Keratinocyte (primary cell): Measurements from ENCODE around the gene RB1. TPM values are rescaled to one million over a fixed set of nuclear protein-coding genes. Genes with fewer than 3 reads are reported as not detected.

ENCODE experiments used
- DNase-seq: peaks from one replicate; pipeline ENCODE4 v3.0.0-alpha.2; 2011; ENCODE audit warnings: low read depth, missing footprints, low spot score
- FAIRE-seq: peaks from 2 replicates; lab custom pipeline; 2011; peaks lifted over from hg19 to GRCh38; lab: Jason Lieb, UNC
- H2AFZ ChIP-seq: 2 replicates; pipeline ENCODE4 v1.6.0; 2012; ENCODE audit warnings: low read length, control low read depth, inconsistent platforms; ENCODE audit not compliant: control insufficient read depth
- H3K27ac ChIP-seq: 2 replicates; pipeline ENCODE4 v1.5.1; 2011; ENCODE audit warnings: low read length; ENCODE audit not compliant: control insufficient read depth, insufficient read depth
- H3K27me3 ChIP-seq: 3 replicates; pipeline ENCODE4 v1.6.0; 2011; ENCODE audit warnings: low read length; ENCODE audit not compliant: control insufficient read depth, insufficient read depth; ENCODE audit errors: extremely low read depth
- H3K36me3 ChIP-seq, 2 experiments: 2 replicates in 1 of 2; 3 replicates in 1 of 2; pipeline ENCODE4 v1.5.1; 2011; ENCODE audit warnings: low read length in 2 of 2, mild to moderate bottlenecking in 1 of 2; ENCODE audit not compliant: control insufficient read depth in 2 of 2, insufficient read depth in 2 of 2; ENCODE audit errors: extremely low read depth in 1 of 2
- H3K4me1 ChIP-seq: 3 replicates; pipeline ENCODE4 v1.5.1; 2011; ENCODE audit warnings: low read length; ENCODE audit not compliant: control insufficient read depth, insufficient read depth; ENCODE audit errors: extremely low read depth
- H3K4me2 ChIP-seq: 3 replicates; pipeline ENCODE4 v1.6.0; 2011; ENCODE audit warnings: low read depth, low read length; ENCODE audit not compliant: control insufficient read depth, insufficient read depth; ENCODE audit errors: extremely low read depth
- H3K4me3 ChIP-seq, 3 experiments: fragments of 200-600 bp in 1 of 3; sonication (generic) in 1 of 3; 2 replicates in 2 of 3; 3 replicates in 1 of 3; pipeline ENCODE4 v1.5.1; 2011 to 2016; ENCODE audit warnings: low read length in 3 of 3, mild to moderate bottlenecking in 3 of 3, control low read depth in 2 of 3, inconsistent platforms in 1 of 3, low read depth in 1 of 3, mixed read lengths in 1 of 3, mixed run types in 1 of 3, moderate library complexity in 1 of 3; ENCODE audit not compliant: control insufficient read depth in 2 of 3, insufficient read depth in 2 of 3; ENCODE audit errors: extremely low read depth in 1 of 3
- H3K79me2 ChIP-seq: 2 replicates; pipeline ENCODE4 v1.6.0; 2012; ENCODE audit warnings: low read length; ENCODE audit not compliant: control insufficient read depth, insufficient read depth
- H3K9ac ChIP-seq: 3 replicates; pipeline ENCODE4 v1.6.0; 2011; ENCODE audit warnings: low read length; ENCODE audit not compliant: control insufficient read depth, insufficient read depth; ENCODE audit errors: extremely low read depth
- H3K9me1 ChIP-seq: 3 replicates; pipeline ENCODE4 v1.6.0; 2011; ENCODE audit warnings: low read length; ENCODE audit not compliant: control insufficient read depth, insufficient read depth; ENCODE audit errors: extremely low read depth
- H3K9me3 ChIP-seq: 2 replicates; pipeline ENCODE4 v1.5.1; 2012; ENCODE audit warnings: low read depth, low read length; ENCODE audit not compliant: control insufficient read depth
- H4K20me1 ChIP-seq: 3 replicates; pipeline ENCODE4 v1.6.0; 2011; ENCODE audit warnings: low read length; ENCODE audit not compliant: control insufficient read depth, insufficient read depth; ENCODE audit errors: extremely low read depth
- EZH2 ChIP-seq: IDR thresholded peaks from one replicate; pipeline ENCODE4 v1.6.1; 2012; ENCODE audit warnings: inconsistent platforms, mild to moderate bottlenecking, low read length, moderate library complexity
- dilution Hi-C: fragments of 300-500 bp; cut with MboI; formaldehyde crosslinking; loops from one replicate; pipeline ENCODE4 v1.7.0; 2020; ENCODE audit warnings: low sequenced_read_pairs; ENCODE audit not compliant: extremely low pct_ligation_motif_present
- polyA plus RNA-seq, 5 experiments: library from polyadenylated mRNA; depleted of rRNA in 3 of 5; stranded (reverse) in 3 of 5; stranded (forward) in 1 of 5; unstranded in 1 of 5; fragments of >200 nt; gene quantifications; 1 replicate in 1 of 5; 2 replicates in 3 of 5; 3 replicates in 1 of 5; pipeline versions ENCODE4 v1.2.1 to v1.2.3, GENCODE V29; 2011 to 2012; ENCODE audit warnings: missing spikeins in 2 of 5, low read depth in 1 of 5, low replicate concordance in 1 of 5
- TF ChIP-seq, protein P1 (sequence below), 3 experiments: IDR thresholded peaks in 1 of 3; conservative IDR thresholded peaks in 1 of 3; optimal IDR thresholded peaks in 1 of 3; 2 replicates in 2 of 3; 3 replicates in 1 of 3; pipeline versions ENCODE3 to v1.5.1; 2011; ENCODE audit warnings: low read length in 3 of 3, mild to moderate bottlenecking in 3 of 3, moderate library complexity in 2 of 3, control low read depth in 1 of 3, inconsistent platforms in 1 of 3; ENCODE audit not compliant: insufficient read depth in 2 of 3; ENCODE audit errors: extremely low read depth in 1 of 3

Gene RB1
- polyA plus RNA-seq, 1 donor (not counting 4 experiments of a cell fraction or from before 2014, with no cell fraction given) = 22.4 TPM

- Histone ChIP-seq H3K27ac (no peak overlapping the region), H3K9me3 (no peaks in the 10 kb centered on the region), H4K20me1 (no peaks in the 10 kb centered on the region), H3K4me2 (no peak overlapping the region), H3K9ac (no peak overlapping the region), H3K27me3 (no peaks in the 10 kb centered on the region), H3K4me3 (no peak overlapping the region), H3K9me1 (no peaks in the 10 kb centered on the region), H3K79me2 (no peaks in the 10 kb centered on the region), H2AFZ (no peak overlapping the region), H3K36me3 (no peaks in the 10 kb centered on the region), H3K4me1 (no peaks in the 10 kb centered on the region)
- DNase-seq = no peak
- dilution Hi-C loops = no loop called here
- TF ChIP-seq EZH2 = no peak
- TF ChIP-seq, protein P1, sequence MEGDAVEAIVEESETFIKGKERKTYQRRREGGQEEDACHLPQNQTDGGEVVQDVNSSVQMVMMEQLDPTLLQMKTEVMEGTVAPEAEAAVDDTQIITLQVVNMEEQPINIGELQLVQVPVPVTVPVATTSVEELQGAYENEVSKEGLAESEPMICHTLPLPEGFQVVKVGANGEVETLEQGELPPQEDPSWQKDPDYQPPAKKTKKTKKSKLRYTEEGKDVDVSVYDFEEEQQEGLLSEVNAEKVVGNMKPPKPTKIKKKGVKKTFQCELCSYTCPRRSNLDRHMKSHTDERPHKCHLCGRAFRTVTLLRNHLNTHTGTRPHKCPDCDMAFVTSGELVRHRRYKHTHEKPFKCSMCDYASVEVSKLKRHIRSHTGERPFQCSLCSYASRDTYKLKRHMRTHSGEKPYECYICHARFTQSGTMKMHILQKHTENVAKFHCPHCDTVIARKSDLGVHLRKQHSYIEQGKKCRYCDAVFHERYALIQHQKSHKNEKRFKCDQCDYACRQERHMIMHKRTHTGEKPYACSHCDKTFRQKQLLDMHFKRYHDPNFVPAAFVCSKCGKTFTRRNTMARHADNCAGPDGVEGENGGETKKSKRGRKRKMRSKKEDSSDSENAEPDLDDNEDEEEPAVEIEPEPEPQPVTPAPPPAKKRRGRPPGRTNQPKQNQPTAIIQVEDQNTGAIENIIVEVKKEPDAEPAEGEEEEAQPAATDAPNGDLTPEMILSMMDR (optimal IDR thresholded peaks at IDR 0.05 in 1 of 3, IDR thresholded peaks at IDR 0.05 in 1 of 3, conservative IDR thresholded peaks at IDR 0.05 in 1 of 3; ENCODE audit: extremely low read depth in 1 of 3, insufficient read depth in 2 of 3, low read length in 3 of 3) = no peak
- no peak for FAIRE-seq
These were observed 189.0 kb downstream of the RB1 start for GRCh38 chr13:48492470-48493065.

DNA sequence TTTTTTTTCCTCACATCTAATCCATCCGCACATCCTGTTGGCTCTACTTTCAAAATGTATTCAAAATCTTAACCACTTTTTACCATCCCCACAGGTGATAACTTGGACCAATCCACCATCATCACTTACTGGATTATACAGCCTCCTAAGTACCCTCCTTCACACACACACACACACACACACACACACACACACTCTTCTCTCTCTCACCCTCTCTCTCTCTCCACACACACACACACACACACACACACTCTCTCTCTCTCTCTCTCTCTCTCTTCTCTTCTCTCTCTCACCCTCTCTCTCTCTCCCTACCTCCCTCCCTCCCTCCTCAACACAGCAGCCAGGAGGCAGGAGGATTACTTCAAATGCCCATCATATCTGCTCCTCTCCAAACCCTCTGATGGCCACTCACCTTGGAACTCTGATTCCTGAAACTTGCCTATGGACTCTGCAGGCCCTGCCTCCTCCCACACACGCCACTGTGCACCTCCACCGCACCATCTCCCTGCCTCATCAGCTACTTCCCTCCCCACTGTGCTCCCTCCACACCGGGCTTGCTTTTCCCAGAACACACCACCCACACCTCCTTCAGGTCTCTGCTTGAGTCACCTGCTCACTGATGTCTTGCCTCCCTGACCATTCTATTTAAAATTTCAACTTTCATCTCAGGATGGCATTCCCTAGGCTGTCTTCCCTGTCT is 189.7 kb downstream of the RB1 start:
- H3K27me3 ChIP-seq = no peaks in the 10 kb centered on the region
- H3K36me3 ChIP-seq = no peaks in the 10 kb centered on the region
- H3K9me3 ChIP-seq = no peaks in the 10 kb centered on the region
- H3K9me1 ChIP-seq = no peaks in the 10 kb centered on the region
- no peaks in the 10 kb centered on the region for H3K79me2 ChIP-seq
- H3K27ac ChIP-seq = no peak overlapping the region
- FAIRE-seq (no peak), DNase-seq (no peak)
- dilution Hi-C loops = no loop called here
- no peak overlapping the region for H3K9ac ChIP-seq
- H3K4me2 ChIP-seq = no peak overlapping the region
- TF ChIP-seq, protein P1 (optimal IDR thresholded peaks at IDR 0.05 in 1 of 3, IDR thresholded peaks at IDR 0.05 in 1 of 3, conservative IDR thresholded peaks at IDR 0.05 in 1 of 3; ENCODE audit: extremely low read depth in 1 of 3, insufficient read depth in 2 of 3, low read length in 3 of 3) = no peak
- TF ChIP-seq EZH2 = no peak
- no peaks in the 10 kb centered on the region for H4K20me1 ChIP-seq
- H2AFZ ChIP-seq = no peak overlapping the region
- no peak overlapping the region for H3K4me3 ChIP-seq
- H3K4me1 ChIP-seq = no peaks in the 10 kb centered on the region
